GM21367 (cell line): ENCODE data around the gene SLIT2.

Experiments used
- ATAC-seq: cut with Tn5 transposase; IDR thresholded peaks from one replicate; pipeline ENCODE4 v1.9.1; 2021; ENCODE audit not compliant: unreplicated experiment

The SLIT2 gene

GRCh38 chr4:20251796-20252655 lies at the start of gene SLIT2:
Gene SLIT2 (plus strand): TSS chr4:20251905. CDS start chr4:20253816, 1,911 bp downstream.
- ATAC-seq: peak; percentile 50

DNA sequence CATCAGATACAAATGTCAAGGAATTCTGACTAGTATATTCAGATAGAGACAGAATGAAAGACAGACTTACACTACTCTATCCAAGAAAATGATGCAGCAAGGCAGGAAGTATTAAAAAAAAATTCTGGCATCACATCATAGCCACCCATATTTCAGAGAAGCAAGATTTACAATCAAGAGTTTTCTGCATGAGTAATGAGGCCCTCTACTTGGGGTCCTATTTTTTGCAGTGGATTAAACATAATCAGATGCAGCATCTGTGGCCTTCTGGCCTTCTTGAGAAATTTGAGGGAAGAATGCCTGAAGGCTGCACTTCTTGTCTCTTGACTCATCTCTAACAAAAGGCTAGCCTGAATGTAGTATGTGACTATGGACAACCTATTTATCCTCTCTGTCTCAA lies 48.2 kb upstream of the SLIT2 start:
- no peak for ATAC-seq

DNA sequence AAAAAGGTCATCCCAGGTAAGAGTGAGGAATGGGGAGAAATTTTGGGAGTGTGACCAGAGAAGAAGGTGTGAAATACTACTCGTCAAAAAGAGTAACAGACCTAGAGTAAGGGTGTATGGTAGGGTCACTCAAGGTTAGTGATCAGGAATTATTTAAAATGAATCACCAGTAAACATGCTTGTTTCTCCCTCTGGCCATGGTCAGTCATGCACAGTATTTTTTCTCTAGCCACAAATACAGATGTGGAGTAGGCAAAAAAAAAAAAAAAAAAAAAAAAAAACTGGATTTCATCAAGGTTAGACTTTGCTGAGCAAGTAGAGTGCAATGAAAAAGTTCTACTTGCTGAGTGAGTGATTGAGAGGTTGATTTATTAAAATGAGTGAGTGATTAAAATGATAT lies 34.2 kb upstream of the SLIT2 start:
- ATAC-seq: no peak

DNA sequence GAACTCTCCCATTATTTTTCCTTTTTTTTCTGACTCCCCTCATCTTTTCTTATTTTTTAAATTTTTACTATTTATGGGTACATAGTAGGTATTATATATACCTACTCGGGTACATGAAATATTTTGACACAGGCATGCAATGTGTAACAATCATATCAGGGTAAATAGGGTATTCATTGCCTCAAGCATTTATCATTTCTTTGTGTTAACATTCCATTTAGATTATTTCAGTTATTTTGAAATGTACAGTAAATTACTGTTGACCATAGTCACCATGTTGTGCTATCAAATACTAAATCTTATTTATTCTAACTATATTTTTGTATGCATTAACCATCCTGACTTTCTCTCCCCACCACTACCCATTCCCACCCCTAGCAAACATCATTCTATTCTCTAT lies 33.8 kb upstream of the SLIT2 start:
- no peak for ATAC-seq

GRCh38 chr4:20219521-20219920 lies 32.2 kb upstream of the SLIT2 start:
- no peak for ATAC-seq

- no peak for ATAC-seq
These were observed 13.7 kb upstream of the SLIT2 start for GRCh38 chr4:20237894-20238537.

DNA sequence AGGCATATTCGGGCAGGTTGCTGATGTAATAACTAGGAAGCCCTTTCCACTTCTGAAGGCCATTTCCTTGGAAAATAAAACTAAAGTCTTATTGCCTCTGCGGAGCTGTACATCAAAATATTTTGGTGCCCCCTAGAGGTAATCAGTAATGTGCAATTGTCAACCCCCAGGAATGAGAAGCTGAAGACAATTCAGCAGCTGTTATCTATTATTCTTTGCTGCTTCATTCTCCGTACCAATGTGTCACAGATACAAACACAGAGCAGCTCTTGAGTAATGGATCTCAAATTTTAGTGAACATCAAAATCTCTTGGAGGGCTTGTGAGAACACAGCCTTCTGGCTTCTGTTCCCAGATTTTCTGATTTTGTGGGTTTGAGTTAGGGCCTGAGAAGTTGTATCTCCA lies 3.5 kb upstream of the SLIT2 start:
- ATAC-seq: no peak

DNA sequence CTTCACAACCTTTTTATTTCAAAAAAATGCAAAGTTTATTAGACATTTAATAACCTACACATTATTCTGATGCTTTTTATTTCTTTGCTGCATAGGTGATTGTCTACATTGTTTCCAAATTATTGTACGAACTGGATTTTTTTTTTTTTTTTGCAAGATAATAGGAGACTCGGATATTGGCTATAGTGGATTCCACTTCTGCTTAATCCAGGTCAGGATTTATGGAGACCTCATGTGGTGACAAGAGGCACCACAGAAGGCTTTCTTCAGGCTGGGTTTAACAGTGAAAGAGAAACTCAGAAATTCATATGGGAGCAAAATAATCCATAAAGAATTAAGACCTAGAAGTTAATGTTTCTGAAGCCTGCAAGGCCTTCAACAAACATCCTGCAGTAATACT lies 2.4 kb upstream of the SLIT2 start:
- ATAC-seq: no peak

DNA sequence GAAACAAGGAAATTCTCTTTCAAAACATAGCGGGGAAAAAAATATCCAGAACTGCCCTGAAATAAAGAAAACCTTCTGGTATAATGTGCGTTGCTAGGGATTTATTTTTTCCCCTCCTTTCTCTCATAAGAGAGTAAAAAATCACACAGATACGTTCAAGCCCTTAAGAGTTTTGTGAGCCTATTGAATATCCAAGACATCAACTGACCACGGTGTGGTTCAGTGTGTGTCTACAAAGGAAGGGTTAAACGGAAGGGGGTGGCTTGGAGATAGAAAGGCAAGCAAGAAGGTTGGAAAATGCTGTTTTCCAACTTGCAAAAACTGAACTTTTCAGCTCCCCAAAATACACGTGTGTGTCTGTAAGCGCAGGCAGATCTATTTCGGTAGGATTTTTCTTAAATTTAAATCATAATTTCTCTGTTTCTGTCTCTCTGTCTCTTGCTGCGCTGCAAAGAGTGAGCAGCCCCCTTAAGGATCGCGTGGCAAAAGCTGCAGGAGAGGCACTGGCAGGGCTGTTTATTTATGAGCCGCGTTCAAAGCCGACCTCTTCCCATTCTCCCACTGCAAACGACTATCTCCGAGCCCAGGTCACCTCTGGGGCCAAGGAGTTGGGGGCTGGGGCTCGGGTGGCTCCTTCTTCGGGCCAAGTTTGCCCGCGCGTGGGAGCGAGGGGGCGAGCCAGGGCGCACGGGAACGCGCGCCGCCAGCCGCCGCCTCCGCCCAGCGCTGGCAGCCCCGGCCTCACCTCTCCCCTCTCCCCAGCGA lies 492 bp upstream of the SLIT2 start:
- ATAC-seq: no peak

DNA sequence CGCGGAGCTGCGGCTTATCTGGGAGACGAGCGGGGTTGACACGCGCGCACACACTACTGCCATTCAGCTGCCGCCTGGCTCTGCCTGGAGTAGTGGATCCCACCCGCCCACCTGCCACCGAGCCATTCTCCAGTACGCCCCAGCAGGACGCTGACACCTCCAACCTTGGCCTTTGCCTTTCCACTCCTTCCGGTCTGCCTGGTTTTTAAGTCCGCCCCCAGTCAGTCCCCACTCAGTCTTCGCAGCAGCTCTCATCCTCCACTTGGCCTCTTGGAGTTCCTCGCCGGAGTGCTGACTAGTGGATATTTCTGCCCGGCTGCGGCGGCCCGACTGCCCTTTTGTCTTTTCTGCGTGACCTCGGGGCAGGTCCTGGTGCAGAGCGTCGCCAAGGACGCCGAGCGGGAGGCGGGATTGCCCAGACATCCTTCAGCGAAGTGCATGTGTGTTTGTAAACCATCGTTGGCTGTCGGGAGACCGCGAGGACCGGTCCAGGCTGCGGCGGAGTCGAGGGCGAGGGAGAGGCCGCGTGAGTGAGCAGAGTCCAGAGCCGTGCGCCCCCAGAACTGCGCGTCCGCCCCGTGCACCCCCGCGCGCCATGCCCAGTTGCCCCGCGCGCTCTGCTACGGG lies 1.1 kb downstream of the SLIT2 start:
- no peak for ATAC-seq

- no peak for ATAC-seq
These were observed 1.6 kb downstream of the SLIT2 start for GRCh38 chr4:20253283-20253734.

GRCh38 chr4:20253735-20254409 lies 2.2 kb downstream of the SLIT2 start:
- ATAC-seq: no peak

- ATAC-seq: no peak
These were observed 3.0 kb downstream of the SLIT2 start for GRCh38 chr4:20254511-20255250.

DNA sequence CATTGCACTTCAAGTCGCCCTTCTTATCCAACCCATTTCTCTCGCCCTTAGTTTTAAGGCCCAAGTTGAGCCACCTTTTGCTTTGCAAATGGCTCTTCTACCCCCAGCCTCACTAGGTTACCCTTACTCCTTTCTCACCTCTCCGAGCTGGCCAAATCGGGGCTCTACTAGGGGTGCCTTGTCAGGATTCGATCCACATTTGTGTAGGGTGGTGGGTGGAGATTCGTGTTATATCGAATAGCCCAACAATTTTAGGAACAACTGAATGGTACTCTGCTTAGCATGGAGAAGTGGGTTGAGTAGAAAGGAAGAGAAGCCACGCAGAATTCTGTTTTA lies 3.5 kb downstream of the SLIT2 start:
- ATAC-seq: no peak

DNA sequence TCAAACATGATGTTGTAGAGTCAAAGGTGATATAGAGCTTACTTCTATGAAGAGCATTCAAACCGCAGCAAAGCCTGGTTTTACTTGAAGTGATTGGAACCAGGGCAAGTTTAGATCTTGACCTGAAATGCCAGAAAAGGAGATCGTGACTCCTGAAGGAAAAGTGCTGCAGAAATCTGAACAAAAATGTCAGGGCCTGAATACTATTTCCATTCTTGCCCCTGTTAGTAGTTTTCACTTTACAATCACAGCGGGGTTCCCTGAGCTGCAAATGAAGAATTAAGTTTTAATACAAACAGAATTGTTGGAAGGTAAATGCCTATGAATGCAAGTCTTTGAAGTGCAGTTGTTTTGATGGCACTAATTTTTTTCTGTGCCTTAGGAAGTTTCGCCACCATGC lies 4.1 kb downstream of the SLIT2 start:
- no peak for ATAC-seq

- ATAC-seq: no peak
These were observed 4.7 kb downstream of the SLIT2 start for GRCh38 chr4:20256381-20256881.

DNA sequence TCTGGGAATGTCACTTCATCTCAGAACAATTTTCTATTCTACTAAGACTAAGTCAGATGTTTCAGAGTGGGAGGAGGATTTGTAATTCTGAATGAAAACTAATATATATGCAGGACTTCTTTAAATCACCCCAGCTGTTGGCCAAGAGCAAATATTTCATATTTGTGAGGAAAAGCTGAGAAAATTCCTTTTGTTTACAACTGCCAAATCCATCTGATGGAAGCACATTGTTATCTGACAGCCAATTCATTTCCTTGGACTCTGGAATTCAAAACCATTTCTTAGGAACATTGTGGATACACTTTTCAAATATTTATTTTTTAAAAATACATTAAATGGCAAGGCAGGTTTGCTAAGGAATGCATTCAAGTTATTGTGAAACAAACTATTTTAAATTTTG lies 8.0 kb downstream of the SLIT2 start:
- ATAC-seq: no peak

GRCh38 chr4:20260821-20261220 lies 9.1 kb downstream of the SLIT2 start:
- no peak for ATAC-seq

GRCh38 chr4:20262221-20262620 lies 10.5 kb downstream of the SLIT2 start:
- ATAC-seq: no peak

- ATAC-seq: no peak
These were observed 13.0 kb downstream of the SLIT2 start for GRCh38 chr4:20264688-20265087.
